ENCODE results near the gene ABHD5.

DNA sequence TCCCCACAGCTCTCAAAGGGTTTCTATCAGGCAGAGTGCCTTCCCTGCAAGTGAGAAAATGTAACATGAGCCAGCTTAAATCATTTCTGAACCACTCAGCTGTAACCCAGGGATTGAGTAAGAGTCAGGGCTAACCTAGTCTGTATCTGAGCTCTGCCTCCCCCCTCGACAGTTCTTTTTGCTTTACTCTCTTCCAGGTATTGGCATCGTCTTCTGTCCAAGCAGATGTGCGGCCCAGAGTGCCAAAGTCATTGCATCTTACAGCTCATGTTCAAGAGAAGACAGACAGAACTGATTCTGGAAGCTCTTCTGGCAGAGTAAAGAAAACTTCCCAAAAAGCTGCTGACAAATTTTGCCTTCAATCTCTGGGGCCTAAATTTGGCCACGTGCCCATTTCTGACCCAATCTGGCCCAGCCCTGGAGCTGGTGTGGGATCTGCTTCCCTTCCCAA, 74.8 kb downstream of the ABHD5 start:
- TF ChIP-seq, protein P1, sequence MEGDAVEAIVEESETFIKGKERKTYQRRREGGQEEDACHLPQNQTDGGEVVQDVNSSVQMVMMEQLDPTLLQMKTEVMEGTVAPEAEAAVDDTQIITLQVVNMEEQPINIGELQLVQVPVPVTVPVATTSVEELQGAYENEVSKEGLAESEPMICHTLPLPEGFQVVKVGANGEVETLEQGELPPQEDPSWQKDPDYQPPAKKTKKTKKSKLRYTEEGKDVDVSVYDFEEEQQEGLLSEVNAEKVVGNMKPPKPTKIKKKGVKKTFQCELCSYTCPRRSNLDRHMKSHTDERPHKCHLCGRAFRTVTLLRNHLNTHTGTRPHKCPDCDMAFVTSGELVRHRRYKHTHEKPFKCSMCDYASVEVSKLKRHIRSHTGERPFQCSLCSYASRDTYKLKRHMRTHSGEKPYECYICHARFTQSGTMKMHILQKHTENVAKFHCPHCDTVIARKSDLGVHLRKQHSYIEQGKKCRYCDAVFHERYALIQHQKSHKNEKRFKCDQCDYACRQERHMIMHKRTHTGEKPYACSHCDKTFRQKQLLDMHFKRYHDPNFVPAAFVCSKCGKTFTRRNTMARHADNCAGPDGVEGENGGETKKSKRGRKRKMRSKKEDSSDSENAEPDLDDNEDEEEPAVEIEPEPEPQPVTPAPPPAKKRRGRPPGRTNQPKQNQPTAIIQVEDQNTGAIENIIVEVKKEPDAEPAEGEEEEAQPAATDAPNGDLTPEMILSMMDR (IDR thresholded peaks at IDR 0.05): no peak
- TF ChIP-seq, protein P2, sequence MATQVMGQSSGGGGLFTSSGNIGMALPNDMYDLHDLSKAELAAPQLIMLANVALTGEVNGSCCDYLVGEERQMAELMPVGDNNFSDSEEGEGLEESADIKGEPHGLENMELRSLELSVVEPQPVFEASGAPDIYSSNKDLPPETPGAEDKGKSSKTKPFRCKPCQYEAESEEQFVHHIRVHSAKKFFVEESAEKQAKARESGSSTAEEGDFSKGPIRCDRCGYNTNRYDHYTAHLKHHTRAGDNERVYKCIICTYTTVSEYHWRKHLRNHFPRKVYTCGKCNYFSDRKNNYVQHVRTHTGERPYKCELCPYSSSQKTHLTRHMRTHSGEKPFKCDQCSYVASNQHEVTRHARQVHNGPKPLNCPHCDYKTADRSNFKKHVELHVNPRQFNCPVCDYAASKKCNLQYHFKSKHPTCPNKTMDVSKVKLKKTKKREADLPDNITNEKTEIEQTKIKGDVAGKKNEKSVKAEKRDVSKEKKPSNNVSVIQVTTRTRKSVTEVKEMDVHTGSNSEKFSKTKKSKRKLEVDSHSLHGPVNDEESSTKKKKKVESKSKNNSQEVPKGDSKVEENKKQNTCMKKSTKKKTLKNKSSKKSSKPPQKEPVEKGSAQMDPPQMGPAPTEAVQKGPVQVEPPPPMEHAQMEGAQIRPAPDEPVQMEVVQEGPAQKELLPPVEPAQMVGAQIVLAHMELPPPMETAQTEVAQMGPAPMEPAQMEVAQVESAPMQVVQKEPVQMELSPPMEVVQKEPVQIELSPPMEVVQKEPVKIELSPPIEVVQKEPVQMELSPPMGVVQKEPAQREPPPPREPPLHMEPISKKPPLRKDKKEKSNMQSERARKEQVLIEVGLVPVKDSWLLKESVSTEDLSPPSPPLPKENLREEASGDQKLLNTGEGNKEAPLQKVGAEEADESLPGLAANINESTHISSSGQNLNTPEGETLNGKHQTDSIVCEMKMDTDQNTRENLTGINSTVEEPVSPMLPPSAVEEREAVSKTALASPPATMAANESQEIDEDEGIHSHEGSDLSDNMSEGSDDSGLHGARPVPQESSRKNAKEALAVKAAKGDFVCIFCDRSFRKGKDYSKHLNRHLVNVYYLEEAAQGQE (IDR thresholded peaks at IDR 0.05; ENCODE audit: insufficient read depth in 1 of 2, low read depth in 2 of 2, low read length in 1 of 2): no peak
- no peak for TF ChIP-seq POLR2AphosphoS5 (IDR thresholded peaks at IDR 0.05; ENCODE audit: low read depth, low read length)

All from Panc1 (cell line).